NCI-H187 treated with DMSO at 0.1 percent for 48 hours (cell line): Measurements from ENCODE around the gene INPP5D.
"Not testable (repeated sequence)": the region's sequence is repeated elsewhere in the genome, so short reads cannot be mapped to it uniquely, and the experiment has no call there.

Experiments
- DNase-seq: peaks from one replicate; lab custom pipeline; 2025; lab: John Stamatoyannopoulos, UW

INPP5D gene

GRCh38 chr2:233116946-233117345 is 56.8 kb downstream of the INPP5D start:
- no peak for DNase-seq

GRCh38 chr2:233117351-233117750 is 57.2 kb downstream of the INPP5D start:
- DNase-seq: no peak

GRCh38 chr2:233117811-233118647 is 57.9 kb downstream of the INPP5D start:
- DNase-seq: no peak

GRCh38 chr2:233118648-233119000 is 58.5 kb downstream of the INPP5D start:
- no peak for DNase-seq

- DNase-seq: no peak
These were observed 59.0 kb downstream of the INPP5D start for GRCh38 chr2:233119123-233119522.

GRCh38 chr2:233119806-233120205 is 59.7 kb downstream of the INPP5D start:
- DNase-seq: no peak

- no peak for DNase-seq
These were observed 60.3 kb downstream of the INPP5D start for GRCh38 chr2:233120459-233120858.

GRCh38 chr2:233121856-233122255 is 61.7 kb downstream of the INPP5D start:
- no peak for DNase-seq

GRCh38 chr2:233122541-233122940 is 62.4 kb downstream of the INPP5D start:
- no peak for DNase-seq

- DNase-seq: not testable (repeated sequence)
These were observed 63.4 kb downstream of the INPP5D start for GRCh38 chr2:233123576-233123975.

- DNase-seq: no peak
These were observed 64.4 kb downstream of the INPP5D start for GRCh38 chr2:233124421-233125080.

- DNase-seq: no peak
These were observed 65.4 kb downstream of the INPP5D start for GRCh38 chr2:233125455-233126065.

GRCh38 chr2:233129351-233129978 is 69.3 kb downstream of the INPP5D start:
- DNase-seq: no peak

GRCh38 chr2:233130024-233130423 is 69.9 kb downstream of the INPP5D start:
- no peak for DNase-seq

- DNase-seq: no peak
These were observed 70.4 kb downstream of the INPP5D start for GRCh38 chr2:233130481-233131020.

GRCh38 chr2:233131936-233132720 is 72.0 kb downstream of the INPP5D start:
- no peak for DNase-seq

GRCh38 chr2:233133239-233133638 is 73.1 kb downstream of the INPP5D start:
- no peak for DNase-seq

- DNase-seq: no peak
These were observed 75.3 kb downstream of the INPP5D start for GRCh38 chr2:233135421-233135820.

GRCh38 chr2:233137040-233137439 is 76.9 kb downstream of the INPP5D start:
- DNase-seq: no peak

- DNase-seq: no peak
These were observed 80.0 kb downstream of the INPP5D start for GRCh38 chr2:233140077-233140585.

GRCh38 chr2:233140978-233141377 is 80.8 kb downstream of the INPP5D start:
- DNase-seq: no peak
